ENCODE results near the gene CFB. TPM values are rescaled to one million over a fixed set of nuclear protein-coding genes. Genes with fewer than 3 reads are reported as not detected.

The CFB gene
- total and polyA plus RNA-seq, 2 of the 13 experiments (the other 11 are each of a cell fraction or from before 2014, with no cell fraction given), result 171 to 513 TPM

DNA sequence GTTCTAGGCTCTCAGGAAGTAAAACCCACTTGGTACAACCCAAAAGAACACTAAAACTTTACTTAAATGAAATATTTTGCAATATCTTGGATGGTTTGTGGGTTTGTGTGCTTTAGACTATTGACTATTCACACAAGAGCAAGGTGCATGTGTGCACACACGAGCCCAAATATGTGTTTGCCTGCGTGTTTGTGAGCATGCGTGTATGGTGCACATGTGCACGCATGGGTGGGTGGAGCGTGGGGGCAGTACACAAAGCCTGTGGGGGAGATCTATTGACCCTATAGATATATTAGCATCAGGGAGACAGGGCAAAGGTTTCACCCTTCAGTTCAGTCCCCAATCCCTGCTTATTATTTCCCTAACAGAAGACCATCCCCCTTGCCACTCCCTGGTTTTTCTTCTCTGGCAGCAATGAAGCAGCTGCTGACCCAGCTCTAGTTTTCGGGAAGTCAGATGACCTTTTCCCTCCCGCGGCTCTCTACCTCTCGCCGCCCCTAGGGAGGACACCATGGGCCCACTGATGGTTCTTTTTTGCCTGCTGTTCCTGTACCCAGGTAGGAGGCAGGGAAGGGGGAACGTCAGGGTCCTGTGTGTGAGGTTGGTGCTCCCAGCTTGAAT lies 18.5 kb upstream of the CFB start, which contains the start of gene C2 (continued):
- TF ChIP-seq, protein P1, sequence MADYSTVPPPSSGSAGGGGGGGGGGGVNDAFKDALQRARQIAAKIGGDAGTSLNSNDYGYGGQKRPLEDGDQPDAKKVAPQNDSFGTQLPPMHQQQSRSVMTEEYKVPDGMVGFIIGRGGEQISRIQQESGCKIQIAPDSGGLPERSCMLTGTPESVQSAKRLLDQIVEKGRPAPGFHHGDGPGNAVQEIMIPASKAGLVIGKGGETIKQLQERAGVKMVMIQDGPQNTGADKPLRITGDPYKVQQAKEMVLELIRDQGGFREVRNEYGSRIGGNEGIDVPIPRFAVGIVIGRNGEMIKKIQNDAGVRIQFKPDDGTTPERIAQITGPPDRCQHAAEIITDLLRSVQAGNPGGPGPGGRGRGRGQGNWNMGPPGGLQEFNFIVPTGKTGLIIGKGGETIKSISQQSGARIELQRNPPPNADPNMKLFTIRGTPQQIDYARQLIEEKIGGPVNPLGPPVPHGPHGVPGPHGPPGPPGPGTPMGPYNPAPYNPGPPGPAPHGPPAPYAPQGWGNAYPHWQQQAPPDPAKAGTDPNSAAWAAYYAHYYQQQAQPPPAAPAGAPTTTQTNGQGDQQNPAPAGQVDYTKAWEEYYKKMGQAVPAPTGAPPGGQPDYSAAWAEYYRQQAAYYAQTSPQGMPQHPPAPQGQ (CRISPR knock-in tag; IDR thresholded peaks at IDR 0.05; ENCODE audit: borderline replicate concordance), result 0 out of 2 replicates have a peak, but pooled peaks have one; percentile 27
- TF ChIP-seq, protein P2, sequence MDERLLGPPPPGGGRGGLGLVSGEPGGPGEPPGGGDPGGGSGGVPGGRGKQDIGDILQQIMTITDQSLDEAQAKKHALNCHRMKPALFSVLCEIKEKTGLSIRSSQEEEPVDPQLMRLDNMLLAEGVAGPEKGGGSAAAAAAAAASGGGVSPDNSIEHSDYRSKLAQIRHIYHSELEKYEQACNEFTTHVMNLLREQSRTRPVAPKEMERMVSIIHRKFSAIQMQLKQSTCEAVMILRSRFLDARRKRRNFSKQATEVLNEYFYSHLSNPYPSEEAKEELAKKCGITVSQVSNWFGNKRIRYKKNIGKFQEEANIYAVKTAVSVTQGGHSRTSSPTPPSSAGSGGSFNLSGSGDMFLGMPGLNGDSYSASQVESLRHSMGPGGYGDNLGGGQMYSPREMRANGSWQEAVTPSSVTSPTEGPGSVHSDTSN (CRISPR knock-in tag; IDR thresholded peaks at IDR 0.05), result no peak
- no peak for TF ChIP-seq ZNF382 (CRISPR knock-in tag; IDR thresholded peaks at IDR 0.05; ENCODE audit: borderline replicate concordance)
- peak; percentile 46; the same call in 1 of the 2 replicates for TF ChIP-seq ZNF644 (CRISPR knock-in tag; IDR thresholded peaks at IDR 0.05; ENCODE audit: low read depth)
- TF ChIP-seq, protein P3, sequence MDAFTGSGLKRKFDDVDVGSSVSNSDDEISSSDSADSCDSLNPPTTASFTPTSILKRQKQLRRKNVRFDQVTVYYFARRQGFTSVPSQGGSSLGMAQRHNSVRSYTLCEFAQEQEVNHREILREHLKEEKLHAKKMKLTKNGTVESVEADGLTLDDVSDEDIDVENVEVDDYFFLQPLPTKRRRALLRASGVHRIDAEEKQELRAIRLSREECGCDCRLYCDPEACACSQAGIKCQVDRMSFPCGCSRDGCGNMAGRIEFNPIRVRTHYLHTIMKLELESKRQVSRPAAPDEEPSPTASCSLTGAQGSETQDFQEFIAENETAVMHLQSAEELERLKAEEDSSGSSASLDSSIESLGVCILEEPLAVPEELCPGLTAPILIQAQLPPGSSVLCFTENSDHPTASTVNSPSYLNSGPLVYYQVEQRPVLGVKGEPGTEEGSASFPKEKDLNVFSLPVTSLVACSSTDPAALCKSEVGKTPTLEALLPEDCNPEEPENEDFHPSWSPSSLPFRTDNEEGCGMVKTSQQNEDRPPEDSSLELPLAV (CRISPR knock-in tag; conservative IDR thresholded peaks at IDR 0.05; ENCODE audit: low read depth), result no peak
- TF ChIP-seq, protein P4, sequence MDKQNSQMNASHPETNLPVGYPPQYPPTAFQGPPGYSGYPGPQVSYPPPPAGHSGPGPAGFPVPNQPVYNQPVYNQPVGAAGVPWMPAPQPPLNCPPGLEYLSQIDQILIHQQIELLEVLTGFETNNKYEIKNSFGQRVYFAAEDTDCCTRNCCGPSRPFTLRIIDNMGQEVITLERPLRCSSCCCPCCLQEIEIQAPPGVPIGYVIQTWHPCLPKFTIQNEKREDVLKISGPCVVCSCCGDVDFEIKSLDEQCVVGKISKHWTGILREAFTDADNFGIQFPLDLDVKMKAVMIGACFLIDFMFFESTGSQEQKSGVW (CRISPR knock-in tag; IDR thresholded peaks at IDR 0.05; ENCODE audit: borderline replicate concordance), result no peak
- peak; percentile 77 for TF ChIP-seq ZNF430 (CRISPR knock-in tag; IDR thresholded peaks at IDR 0.05)
- TF ChIP-seq HES4 (CRISPR knock-in tag; IDR thresholded peaks at IDR 0.05; ENCODE audit: borderline replicate concordance), result no peak
- TF ChIP-seq, protein P5, sequence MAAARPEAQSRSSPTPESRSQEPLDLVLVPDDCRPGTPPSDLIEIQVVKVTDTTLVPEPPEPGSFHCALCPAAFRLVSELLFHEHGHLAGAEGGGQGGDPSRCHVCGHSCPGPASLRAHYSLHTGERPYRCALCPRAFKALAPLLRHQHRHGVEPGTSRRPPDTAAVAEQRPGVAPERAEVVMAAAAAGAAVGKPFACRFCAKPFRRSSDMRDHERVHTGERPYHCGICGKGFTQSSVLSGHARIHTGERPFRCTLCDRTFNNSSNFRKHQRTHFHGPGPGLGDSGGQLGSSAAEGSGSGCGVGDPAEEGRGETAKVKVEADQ (CRISPR knock-in tag; IDR thresholded peaks at IDR 0.05; ENCODE audit: borderline replicate concordance), result no peak; the same call in 1 of the 2 replicates
- peak; percentile 47; the same call in 1 of the 2 replicates for TF ChIP-seq PHF8 (CRISPR knock-in tag; IDR thresholded peaks at IDR 0.05)
- TF ChIP-seq ZNF562 (CRISPR knock-in tag; IDR thresholded peaks at IDR 0.05; ENCODE audit: borderline replicate concordance), result no peak
- TF ChIP-seq ETV6 (CRISPR knock-in tag; conservative IDR thresholded peaks at IDR 0.05), result no peak; the same call in 1 of the 2 replicates
- TF ChIP-seq, protein P6, sequence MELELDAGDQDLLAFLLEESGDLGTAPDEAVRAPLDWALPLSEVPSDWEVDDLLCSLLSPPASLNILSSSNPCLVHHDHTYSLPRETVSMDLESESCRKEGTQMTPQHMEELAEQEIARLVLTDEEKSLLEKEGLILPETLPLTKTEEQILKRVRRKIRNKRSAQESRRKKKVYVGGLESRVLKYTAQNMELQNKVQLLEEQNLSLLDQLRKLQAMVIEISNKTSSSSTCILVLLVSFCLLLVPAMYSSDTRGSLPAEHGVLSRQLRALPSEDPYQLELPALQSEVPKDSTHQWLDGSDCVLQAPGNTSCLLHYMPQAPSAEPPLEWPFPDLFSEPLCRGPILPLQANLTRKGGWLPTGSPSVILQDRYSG (CRISPR knock-in tag; IDR thresholded peaks at IDR 0.05), result no peak
- peak; percentile 83 for TF ChIP-seq CREM (IDR thresholded peaks at IDR 0.05)
- TF ChIP-seq CREM (CRISPR knock-in tag; IDR thresholded peaks at IDR 0.05), result no peak
- TF ChIP-seq, protein P7, sequence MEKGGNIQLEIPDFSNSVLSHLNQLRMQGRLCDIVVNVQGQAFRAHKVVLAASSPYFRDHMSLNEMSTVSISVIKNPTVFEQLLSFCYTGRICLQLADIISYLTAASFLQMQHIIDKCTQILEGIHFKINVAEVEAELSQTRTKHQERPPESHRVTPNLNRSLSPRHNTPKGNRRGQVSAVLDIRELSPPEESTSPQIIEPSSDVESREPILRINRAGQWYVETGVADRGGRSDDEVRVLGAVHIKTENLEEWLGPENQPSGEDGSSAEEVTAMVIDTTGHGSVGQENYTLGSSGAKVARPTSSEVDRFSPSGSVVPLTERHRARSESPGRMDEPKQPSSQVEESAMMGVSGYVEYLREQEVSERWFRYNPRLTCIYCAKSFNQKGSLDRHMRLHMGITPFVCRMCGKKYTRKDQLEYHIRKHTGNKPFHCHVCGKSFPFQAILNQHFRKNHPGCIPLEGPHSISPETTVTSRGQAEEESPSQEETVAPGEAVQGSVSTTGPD (CRISPR knock-in tag; IDR thresholded peaks at IDR 0.05), result no peak
- TF ChIP-seq ZNF143 (CRISPR knock-in tag; IDR thresholded peaks at IDR 0.05), result peak; percentile 21; the same call in 1 of the 2 replicates
